Loucy (cell line): ENCODE results near the gene SLC37A4.

ENCODE experiments used
- CTCF ChIP-seq: fragments of 200-600 bp; sonication (generic); conservative IDR thresholded peaks from 2 replicates; pipeline ENCODE4 v1.5.1; 2014; ENCODE audit warnings: mild to moderate bottlenecking, antibody characterized with exemption, low read length
- EZH2phosphoT487 ChIP-seq: fragments of 200-600 bp; IDR thresholded peaks from 2 replicates; pipeline ENCODE4 v1.6.1; 2018; ENCODE audit warnings: antibody characterized with exemption, mild to moderate bottlenecking, moderate library complexity, borderline replicate concordance

- TF ChIP-seq CTCF (no peak), EZH2phosphoT487 (no peak)
These were observed 19.1 kb downstream of the SLC37A4 start for GRCh38 chr11:119011476-119012053.
